A549 (cell line): Measurements from ENCODE around the gene KAT7. TPM values are rescaled to one million over a fixed set of nuclear protein-coding genes. Genes with fewer than 3 reads are reported as not detected.

Experiments used
- ATAC-seq, 2 experiments: fragments of 200-7000 bp in 1 of 2; fragments of >200 bp in 1 of 2; cut with Nextera tagmentation in 1 of 2; cut with Tn5 transposase in 1 of 2; 3 replicates each; pipeline versions ENCODE4 v1.8.0 to v1.9.1; 2018 to 2020; ENCODE audit warnings: mild to moderate bottlenecking in 1 of 2, moderate library complexity in 1 of 2
- CTCF ChIA-PET: fragments of 300-600 bp; sonication (Branson Sonifier 250); formaldehyde crosslinking; extraction: SDS; loops from one replicate; lab custom pipeline; 2021; ENCODE audit warnings: antibody characterized with exemption, inconsistent platforms; lab: Yijun Ruan, JAX
- POLR2A ChIA-PET: fragments of 350-600 bp; formaldehyde crosslinking; extraction: SDS; loops from one replicate; lab custom pipeline; 2021; ENCODE audit warnings: antibody characterized with exemption, inconsistent platforms; lab: Yijun Ruan, JAX
- DNase-seq, 2 experiments: peaks; one replicate each; pipeline versions ENCODE4 v3.0.0 to v3.0.0-alpha.2; 2011 to 2016; ENCODE audit warnings: low read depth in 1 of 2, low spot score in 1 of 2
- FAIRE-seq: peaks from 2 replicates; lab custom pipeline; 2011; peaks lifted over from hg19 to GRCh38; lab: Jason Lieb, UNC
- H3K27ac ChIP-seq, 2 experiments: fragments of >200 bp; sonication (Bioruptor Twin); formaldehyde crosslinking; 3 replicates each; pipeline ENCODE4 v1.5.1; 2016 to 2017
- H3K4me1 ChIP-seq: fragments of >200 bp; sonication (Bioruptor Twin); formaldehyde crosslinking; 3 replicates; pipeline ENCODE4 v1.6.1; 2016
- H3K4me2 ChIP-seq: fragments of >200 bp; sonication (Bioruptor Twin); formaldehyde crosslinking; 3 replicates; pipeline ENCODE4 v1.6.1; 2016
- H3K4me3 ChIP-seq: fragments of >200 bp; sonication (Bioruptor Twin); formaldehyde crosslinking; 3 replicates; pipeline ENCODE4 v1.5.1; 2016
- H3K9me3 ChIP-seq: fragments of >200 bp; sonication (Bioruptor Twin); formaldehyde crosslinking; 3 replicates; pipeline ENCODE4 v1.6.1; 2016
- BHLHE40 ChIP-seq: IDR thresholded peaks from 2 replicates; pipeline ENCODE4 v1.6.1; 2012; ENCODE audit warnings: low read depth, low read length, inconsistent platforms
- CBX2 ChIP-seq: fragments of 200-600 bp; sonication (generic); IDR thresholded peaks from 2 replicates; pipeline ENCODE4 v1.6.1; 2016; ENCODE audit warnings: low read depth, mild to moderate bottlenecking, borderline replicate concordance
- CEBPB ChIP-seq, 2 experiments: fragments of >200 bp in 1 of 2; sonication (Bioruptor Twin) in 1 of 2; formaldehyde crosslinking in 1 of 2; IDR thresholded peaks; 2 replicates each; pipeline ENCODE4 v1.6.1; 2012 to 2016
- CHD4 ChIP-seq: fragments of 200-600 bp; sonication (generic); IDR thresholded peaks from 2 replicates; pipeline ENCODE4 v1.6.1; 2016; ENCODE audit warnings: antibody characterized with exemption, mild to moderate bottlenecking, borderline replicate concordance
- EP300 ChIP-seq, 2 experiments: fragments of >200 bp; sonication (Bioruptor Twin); formaldehyde crosslinking; IDR thresholded peaks; 2 replicates in 1 of 2; 3 replicates in 1 of 2; pipeline ENCODE4 v1.6.1; 2016 to 2017
- ESRRA ChIP-seq: fragments of 150-350 bp; IDR thresholded peaks from 2 replicates; pipeline ENCODE4 v1.6.1; 2014; ENCODE audit warnings: mild to moderate bottlenecking, low read length, borderline replicate concordance
- FOSB ChIP-seq: fragments of 250-450 bp; sonication (Bioruptor Pico); IDR thresholded peaks from 2 replicates; pipeline ENCODE4 v1.5.0; 2020; ENCODE audit warnings: mild to moderate bottlenecking, moderate library complexity
- HOXA7 ChIP-seq: fragments of 250-450 bp; sonication (Bioruptor Pico); IDR thresholded peaks from 2 replicates; pipeline ENCODE4 v1.5.0; 2020; ENCODE audit warnings: mild to moderate bottlenecking, moderate library complexity
- KDM5A ChIP-seq: fragments of 200-600 bp; sonication (generic); IDR thresholded peaks from 2 replicates; pipeline ENCODE4 v1.6.1; 2016; ENCODE audit warnings: antibody characterized with exemption, mild to moderate bottlenecking
- MAFK ChIP-seq: fragments of 450-650 bp; IDR thresholded peaks from 2 replicates; pipeline ENCODE4 v1.6.1; 2014; ENCODE audit not compliant: partially characterized antibody
- NPAS2 ChIP-seq: fragments of 250-450 bp; sonication (Bioruptor Pico); IDR thresholded peaks from 2 replicates; pipeline ENCODE4 v1.8.0; 2022; ENCODE audit warnings: mild to moderate bottlenecking, moderate library complexity, borderline replicate concordance
- NR3C1 ChIP-seq: fragments of >200 bp; sonication (Bioruptor Twin); formaldehyde crosslinking; IDR thresholded peaks from 3 replicates; pipeline ENCODE4 v1.6.1; 2017
- POLR2A ChIP-seq: IDR thresholded peaks from 2 replicates; pipeline ENCODE4 v1.6.1; 2012; ENCODE audit warnings: mild to moderate bottlenecking, low read length
- TP53 ChIP-seq: fragments of 250-450 bp; sonication (Bioruptor Pico); IDR thresholded peaks from 2 replicates; pipeline ENCODE4 v1.5.0; 2021; ENCODE audit warnings: mild to moderate bottlenecking, moderate library complexity
- ZC3H11A ChIP-seq: fragments of 450-650 bp; IDR thresholded peaks from 2 replicates; pipeline ENCODE4 v1.6.1; 2014; ENCODE audit warnings: antibody characterized with exemption, mild to moderate bottlenecking
- ZFP36 ChIP-seq: fragments of 450-650 bp; IDR thresholded peaks from 2 replicates; pipeline ENCODE4 v1.6.1; 2014; ENCODE audit warnings: borderline replicate concordance; ENCODE audit not compliant: partially characterized antibody
- WGBS: methylation state at CpG from one replicate; pipeline ENCODE4 v1.1.6; 2017; ENCODE audit errors: missing lambda C conversion rate; 5-methylcytosine and 5-hydroxymethylcytosine counted together
- polyA plus RNA-seq, 4 experiments: library from polyadenylated mRNA; depleted of rRNA in 3 of 4; stranded (reverse); fragments of >200 nt; fragmentation: RNase III in 1 of 4; extraction: RNeasy Plus Mini Kit Qiagen cat#74134 plus additional on column Dnase treatment in 1 of 4; gene quantifications; 2 replicates in 3 of 4; 3 replicates in 1 of 4; pipeline ENCODE4 v1.2.3, GENCODE V29; 2011 to 2017
- TF ChIP-seq, protein P1 (sequence below): IDR thresholded peaks from 2 replicates; pipeline ENCODE4 v1.6.1; 2012
- TF ChIP-seq, protein P2 (sequence below): IDR thresholded peaks from 2 replicates; pipeline ENCODE4 v1.6.1; 2012
- TF ChIP-seq, protein P3 (sequence below): fragments of >200 bp; sonication (Bioruptor Twin); formaldehyde crosslinking; IDR thresholded peaks from 3 replicates; pipeline ENCODE4 v1.5.1; 2016
- TF ChIP-seq, protein P4 (sequence below): fragments of >200 bp; sonication (Bioruptor Twin); formaldehyde crosslinking; IDR thresholded peaks from 3 replicates; pipeline ENCODE4 v1.6.1; 2016
- TF ChIP-seq, protein P5 (sequence below): IDR thresholded peaks from 2 replicates; pipeline ENCODE4 v1.6.1; 2012; ENCODE audit warnings: low read depth, borderline replicate concordance

The KAT7 gene
- polyA plus RNA-seq, 2 of the 4 experiments (the other 2 are of a cell fraction): 33.2 to 48.7 TPM

DNA sequence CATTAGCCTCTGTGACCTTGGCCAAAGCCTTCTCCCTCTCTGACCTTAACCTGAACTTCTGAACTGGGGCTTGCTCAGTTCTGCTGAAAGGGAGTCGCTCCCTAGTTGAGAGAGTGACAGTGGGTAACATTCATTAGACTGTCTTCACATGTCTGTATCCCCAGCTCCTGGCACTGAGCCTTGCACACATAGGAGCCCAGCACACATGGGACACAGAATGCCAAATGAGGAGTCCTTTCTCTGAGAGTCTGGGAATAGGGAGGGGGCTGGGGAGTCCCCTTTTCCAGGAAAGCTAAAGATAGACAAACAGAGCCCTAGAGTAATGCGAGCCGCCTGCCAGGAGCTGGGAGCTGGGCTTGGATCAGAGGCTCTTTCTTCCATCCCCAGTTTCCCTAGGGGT, 56.8 kb downstream of the KAT7 start:
- H3K4me2 ChIP-seq: no peak overlapping the region
- CTCF ChIA-PET: interaction anchor here (0.9 to 3.0 kb wide), 9 partner anchors 15 to 288 kb away, joined by 3 to 12 read pairs (median 4); no protein-coding TSS in a partner anchor
- H3K4me3 ChIP-seq: no peak overlapping the region
- H3K27ac ChIP-seq: no peak overlapping the region
- TF ChIP-seq, protein P1, sequence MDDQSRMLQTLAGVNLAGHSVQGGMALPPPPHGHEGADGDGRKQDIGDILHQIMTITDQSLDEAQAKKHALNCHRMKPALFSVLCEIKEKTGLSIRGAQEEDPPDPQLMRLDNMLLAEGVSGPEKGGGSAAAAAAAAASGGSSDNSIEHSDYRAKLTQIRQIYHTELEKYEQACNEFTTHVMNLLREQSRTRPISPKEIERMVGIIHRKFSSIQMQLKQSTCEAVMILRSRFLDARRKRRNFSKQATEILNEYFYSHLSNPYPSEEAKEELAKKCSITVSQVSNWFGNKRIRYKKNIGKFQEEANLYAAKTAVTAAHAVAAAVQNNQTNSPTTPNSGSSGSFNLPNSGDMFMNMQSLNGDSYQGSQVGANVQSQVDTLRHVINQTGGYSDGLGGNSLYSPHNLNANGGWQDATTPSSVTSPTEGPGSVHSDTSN: no peak
- TF ChIP-seq ESRRA: no peak
- no peak for TF ChIP-seq MAFK
- TF ChIP-seq, all 56 proteins: peak for 0
- FAIRE-seq (no peak), ATAC-seq (no peak), DNase-seq (no peak)
- WGBS: 86% methylated on average over 3 of the region's 3 CpGs
- no peaks in the 10 kb centered on the region for H3K4me1 ChIP-seq
- POLR2A ChIA-PET: no interaction called here
- no peaks in the 10 kb centered on the region for H3K9me3 ChIP-seq

DNA sequence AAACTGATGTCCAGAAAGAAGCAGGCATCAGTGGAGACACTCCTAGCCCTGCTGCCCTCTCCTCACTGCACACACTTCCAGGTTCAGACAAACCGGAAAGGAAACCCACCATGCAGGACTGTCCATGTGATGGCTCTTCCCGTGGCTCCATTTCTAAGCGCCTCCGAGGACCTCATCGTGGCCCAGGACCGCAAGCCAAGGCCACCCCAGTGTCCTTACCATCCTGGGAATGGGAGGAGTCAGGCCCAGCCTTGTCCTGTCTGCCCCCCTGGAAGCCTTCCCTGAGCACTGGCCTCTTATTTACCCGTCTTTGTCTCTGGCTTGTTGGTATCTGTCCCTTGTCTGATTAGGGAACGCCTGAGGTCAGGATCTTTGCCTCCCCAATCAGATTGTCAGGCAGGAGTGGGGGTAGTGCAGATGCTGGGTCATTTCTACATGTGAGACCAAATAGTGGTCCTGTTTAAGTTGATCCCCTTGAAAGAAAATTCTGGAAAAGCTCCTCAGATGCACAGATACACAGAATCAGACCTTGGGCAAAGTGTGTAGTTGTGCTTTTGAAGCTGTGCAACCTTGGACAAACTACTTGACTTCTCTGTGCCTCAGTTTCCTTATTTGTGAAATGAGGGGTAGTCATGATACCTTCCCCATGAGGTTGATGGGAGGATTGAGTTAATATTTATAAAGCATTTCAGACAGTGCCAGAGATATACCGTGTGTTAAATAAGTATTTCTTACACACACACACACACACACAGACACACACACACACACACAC, 58.6 kb downstream of the KAT7 start:
- Histone ChIP-seq H3K27ac (no peak overlapping the region), H3K4me2 (no peak overlapping the region), H3K4me3 (no peak overlapping the region), H3K4me1 (peaks cover 3% of the 10 kb centered on the region; the same call in 1 of the 3 replicates), H3K9me3 (no peaks in the 10 kb centered on the region)
- ChIA-PET POLR2A (no interaction called here), CTCF (interaction anchor here (0.5 to 3.0 kb wide), 11 partner anchors 11 to 279 kb away, joined by 3 to 12 read pairs (median 3); no protein-coding TSS in a partner anchor)
- WGBS: 78% methylated on average over 9 of the region's 9 CpGs
- FAIRE-seq (no peak), ATAC-seq (no peak), DNase-seq (no peak)
- no peak for TF ChIP-seq CHD4
- TF ChIP-seq KDM5A: no peak
- no peak for TF ChIP-seq TP53 (CRISPR knock-in tag)
- no peak for TF ChIP-seq ZFP36
- TF ChIP-seq, protein P2, sequence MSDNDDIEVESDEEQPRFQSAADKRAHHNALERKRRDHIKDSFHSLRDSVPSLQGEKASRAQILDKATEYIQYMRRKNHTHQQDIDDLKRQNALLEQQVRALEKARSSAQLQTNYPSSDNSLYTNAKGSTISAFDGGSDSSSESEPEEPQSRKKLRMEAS: no peak
- no peak for TF ChIP-seq ZC3H11A
- TF ChIP-seq CEBPB (IDR thresholded peaks at IDR 0.05): no peak
- TF ChIP-seq, protein P3, sequence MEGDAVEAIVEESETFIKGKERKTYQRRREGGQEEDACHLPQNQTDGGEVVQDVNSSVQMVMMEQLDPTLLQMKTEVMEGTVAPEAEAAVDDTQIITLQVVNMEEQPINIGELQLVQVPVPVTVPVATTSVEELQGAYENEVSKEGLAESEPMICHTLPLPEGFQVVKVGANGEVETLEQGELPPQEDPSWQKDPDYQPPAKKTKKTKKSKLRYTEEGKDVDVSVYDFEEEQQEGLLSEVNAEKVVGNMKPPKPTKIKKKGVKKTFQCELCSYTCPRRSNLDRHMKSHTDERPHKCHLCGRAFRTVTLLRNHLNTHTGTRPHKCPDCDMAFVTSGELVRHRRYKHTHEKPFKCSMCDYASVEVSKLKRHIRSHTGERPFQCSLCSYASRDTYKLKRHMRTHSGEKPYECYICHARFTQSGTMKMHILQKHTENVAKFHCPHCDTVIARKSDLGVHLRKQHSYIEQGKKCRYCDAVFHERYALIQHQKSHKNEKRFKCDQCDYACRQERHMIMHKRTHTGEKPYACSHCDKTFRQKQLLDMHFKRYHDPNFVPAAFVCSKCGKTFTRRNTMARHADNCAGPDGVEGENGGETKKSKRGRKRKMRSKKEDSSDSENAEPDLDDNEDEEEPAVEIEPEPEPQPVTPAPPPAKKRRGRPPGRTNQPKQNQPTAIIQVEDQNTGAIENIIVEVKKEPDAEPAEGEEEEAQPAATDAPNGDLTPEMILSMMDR: no peak
- no peak for TF ChIP-seq POLR2A
- TF ChIP-seq HOXA7 (CRISPR knock-in tag): no peak
- TF ChIP-seq, protein P4, sequence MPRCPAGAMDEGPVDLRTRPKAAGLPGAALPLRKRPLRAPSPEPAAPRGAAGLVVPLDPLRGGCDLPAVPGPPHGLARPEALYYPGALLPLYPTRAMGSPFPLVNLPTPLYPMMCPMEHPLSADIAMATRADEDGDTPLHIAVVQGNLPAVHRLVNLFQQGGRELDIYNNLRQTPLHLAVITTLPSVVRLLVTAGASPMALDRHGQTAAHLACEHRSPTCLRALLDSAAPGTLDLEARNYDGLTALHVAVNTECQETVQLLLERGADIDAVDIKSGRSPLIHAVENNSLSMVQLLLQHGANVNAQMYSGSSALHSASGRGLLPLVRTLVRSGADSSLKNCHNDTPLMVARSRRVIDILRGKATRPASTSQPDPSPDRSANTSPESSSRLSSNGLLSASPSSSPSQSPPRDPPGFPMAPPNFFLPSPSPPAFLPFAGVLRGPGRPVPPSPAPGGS: no peak
- no peak for TF ChIP-seq EP300 (IDR thresholded peaks at IDR 0.05)
- no peak for TF ChIP-seq FOSB
- TF ChIP-seq BHLHE40: no peak
- no peak for TF ChIP-seq MAFK
- TF ChIP-seq, protein P5, sequence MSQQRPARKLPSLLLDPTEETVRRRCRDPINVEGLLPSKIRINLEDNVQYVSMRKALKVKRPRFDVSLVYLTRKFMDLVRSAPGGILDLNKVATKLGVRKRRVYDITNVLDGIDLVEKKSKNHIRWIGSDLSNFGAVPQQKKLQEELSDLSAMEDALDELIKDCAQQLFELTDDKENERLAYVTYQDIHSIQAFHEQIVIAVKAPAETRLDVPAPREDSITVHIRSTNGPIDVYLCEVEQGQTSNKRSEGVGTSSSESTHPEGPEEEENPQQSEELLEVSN: no peak
- no peak for TF ChIP-seq NR3C1
- TF ChIP-seq CBX2: no peak
- TF ChIP-seq NPAS2 (CRISPR knock-in tag): no peak
